ENCODE results near the gene ZFPL1. TPM values are rescaled to one million over a fixed set of nuclear protein-coding genes. Genes with fewer than 3 reads are reported as not detected.

Gene ZFPL1
- total RNA-seq = 10 to 100 TPM; 27.2 to 29.8 TPM

DNA sequence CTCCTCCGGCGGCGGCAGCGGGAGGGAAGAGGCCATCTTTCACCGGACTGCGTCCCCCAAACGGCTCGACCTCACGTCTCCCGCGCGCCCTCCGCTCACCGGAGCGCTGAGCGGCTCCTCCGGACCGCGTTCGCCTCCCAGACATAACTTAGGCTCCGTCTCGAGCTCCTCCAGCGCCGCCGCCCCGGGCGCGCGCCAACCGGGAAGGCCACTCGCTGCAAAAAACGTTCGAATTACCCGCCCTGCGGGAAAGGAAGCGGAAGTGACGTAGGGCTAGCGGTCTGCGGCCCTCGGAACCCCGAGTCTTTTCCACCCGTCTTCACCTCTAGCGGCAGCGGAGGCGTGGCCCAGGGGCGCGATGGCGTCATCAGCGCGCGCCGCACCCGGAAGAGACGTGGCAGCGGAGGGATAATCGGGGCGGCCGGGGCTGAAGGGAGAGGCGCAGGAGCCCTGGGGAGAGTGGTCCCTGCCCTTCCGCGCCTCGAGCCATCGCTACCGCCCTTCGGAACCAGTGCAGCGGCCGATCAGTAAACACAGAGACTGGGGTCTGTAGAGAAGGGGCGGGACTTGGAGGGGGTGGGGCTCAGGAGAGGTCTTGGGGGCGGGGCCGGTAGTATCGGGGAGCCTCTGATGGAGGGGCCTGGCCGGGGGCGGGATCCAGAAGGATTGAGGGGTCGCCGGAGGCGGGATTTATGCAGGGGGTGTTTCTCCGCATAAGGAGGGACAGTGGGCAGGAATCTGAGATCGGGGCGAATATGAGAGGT, at the start of gene ZFPL1, which contains the start of gene CDCA5:
TSS of gene ZFPL1 (plus strand) at position 389 of the 764 bp plus-strand sequence. CDS start 477 bp downstream, outside the sequence.
TSS of gene CDCA5 (minus strand) at position 207 of the 764 bp plus-strand sequence. CDS start at position 145, 62 bp downstream.
- Mint-ChIP-seq H3K27me3 (no peaks in the 10 kb centered on the region), H3K4me1 (peaks cover 51% of the 10 kb centered on the region)

DNA sequence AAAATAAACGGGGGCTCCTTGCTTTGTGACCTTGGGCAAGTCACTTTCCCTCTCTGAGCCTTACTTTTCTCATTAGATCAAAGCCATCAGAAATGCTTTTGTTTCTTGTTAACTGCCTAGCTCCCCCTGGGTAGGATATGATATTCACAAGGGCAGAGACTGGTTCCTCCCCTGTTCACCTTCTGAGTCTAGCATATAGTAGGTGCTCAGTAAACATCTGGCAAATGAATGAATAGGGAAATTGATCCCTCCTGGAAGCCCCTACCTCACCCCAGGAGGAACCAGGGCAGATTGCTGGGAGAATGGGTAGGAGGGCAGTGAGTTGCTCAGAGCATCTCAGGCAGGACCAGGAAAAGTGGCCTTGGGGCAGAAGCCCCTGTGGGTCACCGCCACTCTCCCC, 49.6 kb upstream of the ZFPL1 start:
- Mint-ChIP-seq H3K4me3 (no peak overlapping the region), H3K4me1 (no peaks in the 10 kb centered on the region), H3K36me3 (ENCODE audit: low read depth) (peaks cover 2% of the 10 kb centered on the region), H3K27ac (no peak overlapping the region), H3K9me3 (no peaks in the 10 kb centered on the region), H3K27me3 (no peaks in the 10 kb centered on the region)
- POLR2A ChIA-PET = no interaction called here
- no peak for DNase-seq
- CTCF ChIA-PET = interaction anchor here (0.5 to 1.3 kb wide), 2 partner anchors 19 to 298 kb away, joined by 4 to 6 read pairs; no protein-coding TSS in a partner anchor

More for the DNA sequence above, at the start of gene ZFPL1, which contains the start of gene CDCA5:
- Mint-ChIP-seq H3K9me3 (no peaks in the 10 kb centered on the region), H3K27ac (peak within 1 kb of the TSS; percentile 99), H3K36me3 (ENCODE audit: low read depth) (peaks cover 45% of the 10 kb centered on the region), H3K4me3 (peak within 1 kb of the TSS; percentile 98)
- ChIA-PET POLR2A (no interaction called here), CTCF (interaction anchor here (0.7 to 5.0 kb wide), 6 partner anchors 11 to 69 kb away, joined by 3 to 24 read pairs (median 4); partner anchors contain the start of genes ARL2, TM7SF2 and ZNHIT2)
- peak; percentile 97 for DNase-seq

DNA sequence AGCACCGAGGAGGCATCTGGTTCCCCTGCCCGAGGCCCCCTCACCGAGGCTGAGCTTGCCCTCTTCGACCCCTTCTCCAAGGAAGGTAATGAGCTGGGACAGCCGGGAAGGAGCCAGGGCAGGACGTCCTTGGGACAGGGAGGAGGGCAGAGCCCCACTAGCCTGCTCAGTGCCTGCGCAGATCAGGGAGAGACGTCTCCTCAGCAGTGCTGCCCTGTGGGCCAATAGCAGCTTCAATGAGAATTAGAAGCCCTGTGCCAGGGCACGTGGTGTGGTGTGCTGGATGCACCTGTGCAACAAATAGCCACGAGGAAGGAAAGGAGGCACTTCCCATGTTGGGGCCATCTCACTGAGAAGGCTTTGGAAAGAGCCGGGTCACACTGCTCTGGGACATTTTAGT, 48.4 kb upstream of the ZFPL1 start:
- Mint-ChIP-seq H3K27ac (no peak overlapping the region), H3K4me1 (peaks cover 7% of the 10 kb centered on the region), H3K9me3 (no peaks in the 10 kb centered on the region), H3K4me3 (no peak overlapping the region), H3K27me3 (no peaks in the 10 kb centered on the region), H3K36me3 (ENCODE audit: low read depth) (peaks cover 2% of the 10 kb centered on the region)
- CTCF ChIA-PET = interaction anchor here (0.6 to 3.7 kb wide), 3 partner anchors 10 to 65 kb away, joined by 3 to 16 read pairs (median 3); partner anchors contain the start of gene SNX15
- POLR2A ChIA-PET = no interaction called here
- DNase-seq = no peak

DNA sequence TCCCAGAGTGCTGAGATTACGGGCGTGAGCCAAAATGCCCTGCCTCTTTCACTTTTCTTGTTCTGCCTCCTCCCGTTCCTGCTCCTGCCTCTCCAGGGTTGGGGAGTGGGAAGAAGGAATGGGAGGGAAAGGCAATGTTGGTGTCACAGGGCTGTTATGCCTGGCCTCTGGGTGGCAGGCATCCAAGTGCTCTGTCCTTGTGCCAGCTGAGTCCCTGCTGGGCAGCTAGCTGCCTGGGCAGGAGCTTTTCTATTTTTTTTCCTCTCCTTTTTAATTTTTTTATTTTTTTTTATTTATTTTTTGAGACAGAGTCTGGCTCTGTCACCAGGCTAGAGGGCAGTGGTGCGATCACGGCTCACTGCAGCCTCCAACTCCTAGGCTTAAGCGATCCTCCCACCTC, 47.1 kb upstream of the ZFPL1 start:
- no peaks in the 10 kb centered on the region for H3K9me3 Mint-ChIP-seq
- H3K27ac Mint-ChIP-seq = no peak overlapping the region
- H3K4me1 Mint-ChIP-seq = peaks cover 12% of the 10 kb centered on the region
- H3K4me3 Mint-ChIP-seq = no peak overlapping the region
- H3K27me3 Mint-ChIP-seq = no peaks in the 10 kb centered on the region
- peaks cover 2% of the 10 kb centered on the region for H3K36me3 Mint-ChIP-seq (ENCODE audit: low read depth)
- DNase-seq = no peak
- CTCF ChIA-PET = interaction anchor here (0.6 to 3.7 kb wide), 3 partner anchors 11 to 216 kb away, joined by 4 to 16 read pairs (median 6); partner anchors contain the start of genes SNX15 and TM7SF2
- POLR2A ChIA-PET = interaction anchor here (0.7 kb wide), 1 partner anchor 13 kb away, joined by 4 read pairs; no protein-coding TSS in a partner anchor

DNA sequence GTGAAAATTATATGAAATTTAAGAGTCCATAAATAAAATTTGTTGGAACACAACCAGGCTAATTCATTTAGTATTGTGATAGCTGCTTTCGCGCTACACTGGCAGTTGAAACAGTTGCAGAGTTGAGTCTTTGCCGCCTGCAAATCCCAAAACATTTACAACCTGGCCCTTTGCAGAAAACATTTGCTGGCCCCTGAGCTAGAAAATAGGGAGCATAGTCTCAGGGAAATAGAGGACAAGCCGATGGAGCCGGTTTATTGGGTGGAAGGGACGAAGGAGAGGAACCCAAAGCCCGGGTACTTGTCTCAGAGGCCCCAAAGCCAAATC, 43.5 kb upstream of the ZFPL1 start:
- no peaks in the 10 kb centered on the region for H3K9me3 Mint-ChIP-seq
- POLR2A ChIA-PET = interaction anchor here (0.9 kb wide), 1 partner anchor 275 kb away, joined by 3 read pairs; no protein-coding TSS in a partner anchor
- peaks cover 20% of the 10 kb centered on the region for H3K36me3 Mint-ChIP-seq (ENCODE audit: low read depth)
- no peak for DNase-seq
- H3K4me1 Mint-ChIP-seq = peaks cover 33% of the 10 kb centered on the region
- no peaks in the 10 kb centered on the region for H3K27me3 Mint-ChIP-seq
- H3K27ac Mint-ChIP-seq = peak overlapping the region; percentile 98
- CTCF ChIA-PET = interaction anchor here (0.6 to 3.9 kb wide), 8 partner anchors 11 to 417 kb away, joined by 3 to 13 read pairs (median 4); partner anchors contain the start of genes ARL2, SNX15 and ZNHIT2
- H3K4me3 Mint-ChIP-seq = peak overlapping the region; percentile 90

DNA sequence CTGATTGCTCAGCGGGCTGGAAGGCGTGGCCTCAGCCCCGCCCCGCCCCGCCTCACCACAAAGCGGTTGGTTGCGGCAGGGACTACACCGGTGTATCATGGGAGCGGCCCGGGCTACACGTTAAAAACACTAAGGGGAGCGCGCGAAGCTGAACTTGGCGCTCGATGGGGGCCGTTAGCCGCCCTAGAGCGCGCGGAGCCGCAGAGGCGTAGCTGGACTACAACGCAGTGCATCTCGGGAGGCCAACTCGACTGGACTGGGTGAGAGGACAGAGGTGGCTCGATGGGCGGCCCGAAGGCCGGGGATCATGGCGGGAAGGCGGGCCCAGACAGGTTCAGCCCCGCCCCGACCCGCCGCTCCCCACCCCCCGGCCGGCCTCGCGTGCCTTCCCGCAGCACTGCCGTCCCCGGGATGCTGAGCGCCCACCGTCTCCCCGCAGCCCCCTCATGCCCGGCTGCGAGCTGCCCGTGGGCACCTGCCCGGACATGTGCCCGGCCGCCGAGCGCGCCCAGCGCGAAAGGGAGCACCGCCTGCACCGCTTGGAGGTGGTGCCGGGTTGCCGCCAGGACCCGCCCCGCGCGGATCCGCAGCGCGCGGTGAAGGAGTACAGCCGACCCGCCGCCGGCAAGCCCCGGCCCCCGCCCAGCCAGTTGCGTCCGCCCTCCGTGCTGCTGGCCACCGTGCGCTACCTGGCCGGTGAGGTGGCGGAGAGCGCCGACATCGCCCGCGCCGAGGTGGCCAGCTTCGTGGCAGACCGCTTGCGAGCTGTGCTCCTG, 43.0 kb upstream of the ZFPL1 start, which contains the start of gene SAC3D1:
TSS of gene SAC3D1 (plus strand) at position 364 of the 776 bp plus-strand sequence. CDS start at position 447, 83 bp downstream.
- Mint-ChIP-seq H3K4me1 (peaks cover 34% of the 10 kb centered on the region), H3K27ac (peak within 1 kb of the TSS; percentile 98), H3K27me3 (no peaks in the 10 kb centered on the region), H3K4me3 (peak within 1 kb of the TSS; percentile 90), H3K9me3 (no peaks in the 10 kb centered on the region), H3K36me3 (ENCODE audit: low read depth) (peaks cover 20% of the 10 kb centered on the region)
- CTCF ChIA-PET = interaction anchor here (0.6 to 3.9 kb wide), 9 partner anchors 12 to 417 kb away, joined by 3 to 13 read pairs (median 3); partner anchors contain the start of genes ARL2, SNX15 and ZNHIT2
- DNase-seq = peak; percentile 95
- POLR2A ChIA-PET = interaction anchor here (0.5 to 0.9 kb wide), 2 partner anchors 262 to 274 kb away, joined by 3 read pairs; no protein-coding TSS in a partner anchor

DNA sequence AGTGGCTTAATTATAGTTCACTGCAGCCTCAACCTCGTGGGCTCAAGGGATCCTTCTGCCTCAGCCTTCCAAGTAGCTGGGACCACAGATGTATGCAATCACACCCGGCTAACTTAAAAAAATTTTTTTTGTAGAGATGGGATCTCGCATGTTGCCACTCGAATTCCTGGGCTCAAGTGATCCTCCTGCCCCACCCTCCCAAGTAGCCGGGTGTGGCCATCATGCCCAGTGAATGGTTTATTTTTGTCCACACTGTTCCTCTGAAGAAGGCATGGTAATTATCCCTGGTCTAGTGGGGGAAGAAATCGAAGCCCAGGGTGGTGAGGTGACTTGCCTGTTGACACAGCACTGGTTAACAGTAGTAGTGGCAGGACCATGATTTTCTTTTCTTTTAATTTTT, 41.1 kb upstream of the ZFPL1 start:
- DNase-seq = no peak
- H3K27me3 Mint-ChIP-seq = no peaks in the 10 kb centered on the region
- peak overlapping the region; percentile 85 for H3K4me3 Mint-ChIP-seq
- no peaks in the 10 kb centered on the region for H3K9me3 Mint-ChIP-seq
- ChIA-PET CTCF (interaction anchor here (3.9 kb wide), 1 partner anchor 28 kb away, joined by 13 read pairs; the partner anchor contains the start of gene ARL2), POLR2A (no interaction called here)
- H3K4me1 Mint-ChIP-seq = peaks cover 51% of the 10 kb centered on the region
- H3K36me3 Mint-ChIP-seq (ENCODE audit: low read depth) = peaks cover 24% of the 10 kb centered on the region
- no peak overlapping the region for H3K27ac Mint-ChIP-seq

DNA sequence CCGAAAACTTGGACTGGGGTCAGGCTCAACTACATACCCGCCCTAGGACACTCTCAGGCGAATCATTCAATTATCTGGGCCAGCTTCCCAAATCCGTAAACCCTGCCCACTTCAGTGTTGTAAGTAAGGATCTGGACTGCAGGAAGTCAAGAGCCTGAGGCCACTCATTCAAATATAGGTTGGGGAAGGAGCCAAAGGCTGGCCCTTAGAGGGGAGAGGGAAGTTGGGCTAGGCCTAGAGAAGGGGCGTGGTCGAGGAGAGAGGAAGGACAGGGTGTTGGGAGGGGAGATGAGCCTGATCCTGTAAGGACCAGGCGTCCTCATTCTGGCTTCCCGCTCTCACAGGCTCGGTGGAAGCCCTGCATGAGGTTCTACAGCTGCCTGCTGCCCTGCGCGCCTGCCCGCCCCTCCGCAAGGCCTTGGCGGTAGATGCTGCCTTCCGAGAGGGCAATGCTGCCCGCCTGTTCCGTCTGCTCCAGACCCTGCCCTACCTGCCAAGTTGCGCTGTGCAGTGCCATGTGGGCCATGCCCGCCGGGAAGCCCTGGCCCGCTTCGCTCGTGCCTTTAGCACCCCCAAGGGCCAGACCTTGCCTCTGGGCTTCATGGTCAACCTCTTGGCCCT, 40.0 kb upstream of the ZFPL1 start:
- no peak for DNase-seq
- Mint-ChIP-seq H3K4me3 (no peak overlapping the region), H3K27ac (no peak overlapping the region), H3K9me3 (no peaks in the 10 kb centered on the region), H3K4me1 (peaks cover 57% of the 10 kb centered on the region), H3K36me3 (ENCODE audit: low read depth) (peaks cover 25% of the 10 kb centered on the region), H3K27me3 (no peaks in the 10 kb centered on the region)
- ChIA-PET CTCF (interaction anchor here (3.9 kb wide), 1 partner anchor 30 kb away, joined by 13 read pairs; the partner anchor contains the start of gene ARL2), POLR2A (no interaction called here)

DNA sequence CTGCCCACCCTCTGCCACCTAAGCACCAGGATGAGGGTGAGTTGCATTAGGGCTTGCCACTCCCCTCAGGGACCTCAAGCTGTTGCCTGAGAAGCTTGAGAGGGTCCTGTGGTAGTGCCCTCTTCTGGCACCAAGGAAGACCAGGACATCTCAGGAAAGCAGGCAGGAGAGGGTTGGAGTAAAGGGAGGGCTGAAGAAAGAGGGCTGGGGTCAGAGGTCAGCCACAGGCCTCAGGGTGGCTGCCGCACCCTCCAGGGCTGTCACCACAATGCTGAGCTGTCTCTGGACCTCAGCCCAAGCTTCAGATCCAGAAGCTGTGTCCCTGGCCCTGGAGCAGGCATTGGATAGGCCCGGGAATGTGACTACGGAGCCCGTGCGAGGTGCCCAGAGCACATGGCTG, 39.0 kb upstream of the ZFPL1 start:
- DNase-seq = no peak
- H3K4me3 Mint-ChIP-seq = no peak overlapping the region
- H3K27me3 Mint-ChIP-seq = no peaks in the 10 kb centered on the region
- H3K36me3 Mint-ChIP-seq (ENCODE audit: low read depth) = peaks cover 25% of the 10 kb centered on the region
- no peak overlapping the region for H3K27ac Mint-ChIP-seq
- no peaks in the 10 kb centered on the region for H3K9me3 Mint-ChIP-seq
- peaks cover 52% of the 10 kb centered on the region for H3K4me1 Mint-ChIP-seq
- ChIA-PET POLR2A (no interaction called here), CTCF (interaction anchor here (0.9 to 1.2 kb wide), 3 partner anchors 31 to 66 kb away, joined by 3 to 4 read pairs (median 3); partner anchors contain the start of gene ARL2)

DNA sequence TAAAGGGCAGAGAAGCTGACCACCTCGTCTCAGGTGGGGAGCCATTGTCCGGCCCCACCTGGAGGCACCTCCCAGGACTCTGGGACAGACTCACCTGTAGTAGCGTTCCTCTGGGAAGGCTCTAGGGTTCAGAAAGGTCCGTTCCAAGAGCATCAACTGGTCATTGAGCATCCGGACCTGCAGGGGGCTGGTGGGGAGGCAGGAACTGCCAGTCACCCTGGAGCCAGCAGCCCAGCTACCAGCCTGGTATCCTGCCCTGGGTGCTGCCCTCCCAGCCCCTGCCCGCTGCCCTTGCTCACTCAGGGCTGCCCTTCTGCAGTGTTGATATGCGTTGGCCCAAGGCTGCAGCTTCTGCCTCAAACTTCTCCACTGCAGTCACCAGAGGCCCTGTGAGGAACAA, 38.3 kb upstream of the ZFPL1 start:
- ChIA-PET CTCF (interaction anchor here (0.6 to 1.2 kb wide), 4 partner anchors 22 to 65 kb away, joined by 3 to 4 read pairs (median 3); partner anchors contain the start of gene ARL2), POLR2A (no interaction called here)
- no peak overlapping the region for H3K27ac Mint-ChIP-seq
- peaks cover 48% of the 10 kb centered on the region for H3K4me1 Mint-ChIP-seq
- peaks cover 25% of the 10 kb centered on the region for H3K36me3 Mint-ChIP-seq (ENCODE audit: low read depth)
- no peak overlapping the region for H3K4me3 Mint-ChIP-seq
- H3K9me3 Mint-ChIP-seq = no peaks in the 10 kb centered on the region
- no peaks in the 10 kb centered on the region for H3K27me3 Mint-ChIP-seq
- no peak for DNase-seq

DNA sequence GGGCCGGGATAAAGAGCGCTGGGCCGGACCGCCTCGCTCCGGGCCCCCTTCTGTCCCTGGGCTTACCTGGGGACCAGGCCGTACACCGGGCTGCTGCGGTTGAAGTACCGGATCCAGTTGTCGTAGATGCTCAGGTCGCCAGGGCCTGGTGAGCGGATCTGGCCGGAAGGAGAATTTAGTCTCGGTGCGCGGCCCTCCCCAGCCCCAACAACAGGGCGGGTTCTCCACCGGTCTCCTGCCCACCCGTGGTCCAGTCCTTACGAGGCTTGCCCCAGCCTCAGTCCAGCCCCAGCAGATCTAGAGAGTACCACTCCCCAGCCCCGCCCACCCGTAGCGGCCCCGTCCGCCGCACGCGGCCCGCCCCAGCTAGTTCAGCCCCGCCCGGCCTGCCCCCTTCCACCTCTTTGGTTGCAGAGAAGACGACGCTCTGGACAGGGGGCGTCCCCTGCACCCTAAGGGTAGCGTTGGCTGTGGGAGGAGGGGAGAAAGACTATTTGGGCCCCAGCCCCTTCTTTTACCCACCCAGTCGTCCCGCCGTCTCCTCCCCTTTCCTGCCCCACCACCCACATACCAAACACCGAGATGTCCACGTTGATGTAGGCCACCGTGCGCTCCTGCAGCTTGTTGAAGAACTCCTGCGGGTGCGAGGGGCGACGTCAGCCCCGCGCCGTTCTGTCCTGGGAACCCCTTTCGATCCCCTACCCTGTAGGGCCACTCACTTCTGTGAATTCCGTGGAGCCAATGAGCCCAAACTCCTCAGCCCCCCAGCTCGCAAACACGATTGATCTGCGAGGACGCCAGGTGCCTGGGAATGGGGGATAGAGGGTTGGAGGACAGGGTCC, 36.2 kb upstream of the ZFPL1 start:
- Mint-ChIP-seq H3K9me3 (no peaks in the 10 kb centered on the region), H3K27me3 (no peaks in the 10 kb centered on the region), H3K36me3 (ENCODE audit: low read depth) (peaks cover 19% of the 10 kb centered on the region), H3K4me1 (peaks cover 37% of the 10 kb centered on the region), H3K4me3 (peak overlapping the region; percentile 68), H3K27ac (peak overlapping the region; percentile 86)
- ChIA-PET CTCF (interaction anchor here (1.1 to 1.2 kb wide), 2 partner anchors 19 to 33 kb away, joined by 3 read pairs; no protein-coding TSS in a partner anchor), POLR2A (no interaction called here)
- DNase-seq = peak; percentile 20
